ENCODE data around the gene SHB. TPM values are rescaled to one million over a fixed set of nuclear protein-coding genes. Genes with fewer than 3 reads are reported as not detected.

Gene SHB
- total RNA-seq, 2 donors from 2014 or later: 33.9 to 39.9 TPM

GRCh38 chr9:38085308-38085707 is 16.3 kb upstream of the SHB start:
- TF ChIP-seq CTCF (IDR thresholded peaks at IDR 0.05): no peak
- DNase-seq (ENCODE audit: low spot score): peak; percentile 48

DNA sequence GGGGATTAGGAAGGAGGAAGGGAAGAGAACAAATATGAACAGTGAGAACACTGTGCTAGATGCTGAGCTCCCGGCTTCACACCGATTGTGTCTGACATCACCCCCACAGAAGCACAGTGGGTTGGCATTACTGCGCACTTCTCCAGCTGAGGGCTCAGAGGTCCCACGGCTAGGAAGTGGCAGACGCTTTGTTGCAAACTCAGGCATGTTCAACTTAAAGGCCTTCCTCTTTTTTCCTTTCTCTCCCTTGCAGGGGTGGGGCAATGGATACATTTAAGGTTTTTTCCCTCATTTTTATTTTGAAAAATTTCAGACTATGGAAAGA is 15.5 kb upstream of the SHB start:
- no peaks in the 10 kb centered on the region for H3K36me3 ChIP-seq
- H3K27me3 ChIP-seq: no peaks in the 10 kb centered on the region
- peak overlapping the region in 1 of 2 donors; percentile 34 for H3K27ac ChIP-seq
- peak; percentile 59 for DNase-seq (ENCODE audit: low spot score)
- no peaks in the 10 kb centered on the region for H3K9me3 ChIP-seq
- no peak overlapping the region for H3K4me3 ChIP-seq
- H3K4me1 ChIP-seq: peaks cover 3 to 19% of the 10 kb centered on the region in 2 donors
- no peak for TF ChIP-seq CTCF (IDR thresholded peaks at IDR 0.05)

More at GRCh38 chr9:38085308-38085707, 16.3 kb upstream of the SHB start:
- H3K36me3 ChIP-seq: no peaks in the 10 kb centered on the region
- H3K4me1 ChIP-seq: peaks cover 3 to 19% of the 10 kb centered on the region in 2 donors
- no peak overlapping the region for H3K27ac ChIP-seq
- H3K27me3 ChIP-seq: no peaks in the 10 kb centered on the region
- no peak overlapping the region for H3K4me3 ChIP-seq
- H3K9me3 ChIP-seq: no peaks in the 10 kb centered on the region

- Histone ChIP-seq H3K27me3 (no peaks in the 10 kb centered on the region), H3K4me1 (peaks cover 3 to 19% of the 10 kb centered on the region in 2 donors), H3K27ac (peak overlapping the region in 1 of 2 donors; percentile 34), H3K36me3 (no peaks in the 10 kb centered on the region), H3K9me3 (no peaks in the 10 kb centered on the region), H3K4me3 (no peak overlapping the region)
- peak; percentile 44 for DNase-seq (ENCODE audit: low spot score)
- TF ChIP-seq CTCF (IDR thresholded peaks at IDR 0.05): no peak
Observed at GRCh38 chr9:38083858-38084555, 15.0 kb upstream of the SHB start.

DNA sequence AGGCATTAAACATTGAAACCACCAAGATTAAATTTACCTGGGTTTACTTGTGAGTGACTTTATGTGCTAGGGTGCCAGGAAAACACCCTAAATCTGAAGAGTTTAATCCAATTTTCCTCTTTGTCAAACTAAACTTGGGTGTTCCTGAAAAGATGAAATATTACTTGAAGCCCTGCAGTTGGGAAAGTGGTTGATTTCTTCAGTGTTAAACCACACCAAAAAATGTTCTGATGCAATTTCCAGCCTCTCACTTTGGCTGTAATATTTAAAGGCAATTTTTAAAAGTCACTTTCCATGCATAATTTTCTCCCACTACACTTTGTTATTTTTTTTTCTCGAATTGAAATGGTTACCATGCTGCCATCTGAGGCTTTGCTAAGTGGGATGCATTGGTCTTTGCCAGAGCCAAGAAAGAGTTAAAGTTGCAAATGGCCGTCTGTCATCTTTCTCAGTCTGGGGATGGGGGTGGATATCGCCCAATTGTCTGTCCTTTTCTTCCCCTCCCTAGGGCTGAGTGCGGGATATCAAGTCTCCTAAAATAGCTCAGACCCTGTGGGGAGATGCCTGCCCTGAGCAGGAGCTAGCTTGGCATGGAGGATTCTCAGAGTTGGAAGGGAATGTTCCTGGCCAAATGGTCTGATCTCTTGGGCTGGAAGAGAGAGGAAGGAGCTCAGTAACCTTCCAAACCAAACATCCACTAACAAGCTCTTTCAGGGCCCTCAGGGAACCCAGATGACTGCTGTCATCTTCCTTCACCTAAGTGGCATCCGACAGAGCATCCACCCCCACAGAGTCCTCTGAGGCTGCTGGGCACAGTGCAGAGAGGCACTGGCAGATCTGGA is 13.6 kb upstream of the SHB start:
- no peaks in the 10 kb centered on the region for H3K36me3 ChIP-seq
- no peak overlapping the region for H3K4me3 ChIP-seq
- H3K27me3 ChIP-seq: no peaks in the 10 kb centered on the region
- TF ChIP-seq CTCF (IDR thresholded peaks at IDR 0.05): no peak
- H3K4me1 ChIP-seq: peaks cover 0 to 19% of the 10 kb centered on the region in 2 donors
- DNase-seq (ENCODE audit: low spot score): peak; percentile 52
- H3K27ac ChIP-seq: peak overlapping the region; percentile 0 to 51
- H3K9me3 ChIP-seq: no peaks in the 10 kb centered on the region

- DNase-seq (ENCODE audit: low spot score): peak; percentile 34
- no peak overlapping the region for H3K4me3 ChIP-seq
- H3K27ac ChIP-seq: no peak overlapping the region
- peaks cover 0 to 19% of the 10 kb centered on the region in 2 donors for H3K4me1 ChIP-seq
- no peaks in the 10 kb centered on the region for H3K36me3 ChIP-seq
- H3K9me3 ChIP-seq: no peaks in the 10 kb centered on the region
- H3K27me3 ChIP-seq: no peaks in the 10 kb centered on the region
- no peak for TF ChIP-seq CTCF (IDR thresholded peaks at IDR 0.05)
Observed at GRCh38 chr9:38081356-38082108, 12.5 kb upstream of the SHB start.
